HepG2 (cell line): ENCODE data around the gene ACVRL1. TPM values are rescaled to one million over a fixed set of nuclear protein-coding genes. Genes with fewer than 3 reads are reported as not detected.

Experiments used
- ATAC-seq: fragments of 200-7000 bp; cut with Tn5 transposase; 3 replicates; pipeline ENCODE4 v1.9.1; 2020; ENCODE audit warnings: mild to moderate bottlenecking, moderate library complexity
- BruUV-seq: library from RNA; stranded (reverse); fragments of 400-500 nt; replicated peaks from 2 replicates; lab custom pipeline; 2021; lab: Mats Ljungman, UMichigan
- CTCF ChIA-PET: fragments of 300-600 bp; formaldehyde crosslinking; extraction: SDS; loops from one replicate; lab custom pipeline; 2021; ENCODE audit warnings: low total read pairs, inconsistent platforms, low intra/inter-chr PET ratio; lab: Yijun Ruan, JAX
- POLR2A ChIA-PET: fragments of 350-600 bp; sonication (Branson Sonifier 250); formaldehyde crosslinking; loops from one replicate; lab custom pipeline; 2020; ENCODE audit warnings: antibody characterized with exemption, inconsistent platforms; lab: Yijun Ruan, JAX
- DNase-seq: peaks from one replicate; pipeline ENCODE4 v3.0.0-alpha.2; 2015; ENCODE audit warnings: low spot score
- FAIRE-seq: peaks from 3 replicates; lab custom pipeline; 2011; peaks lifted over from hg19 to GRCh38; lab: Jason Lieb, UNC
- H2AFZ ChIP-seq: one replicate; pipeline ENCODE4 v1.6.1; 2011; ENCODE audit warnings: low read length, inconsistent platforms
- H3K27ac ChIP-seq: fragments of 300-600 bp; 3 replicates; pipeline ENCODE4 v1.8.0; 2011; ENCODE audit warnings: mixed run types, mild to moderate bottlenecking, mixed read lengths, low read length, inconsistent platforms; ENCODE audit not compliant: insufficient read depth; ENCODE audit errors: extremely low read length
- H3K27me3 ChIP-seq, 2 experiments: fragments of 200-600 bp in 1 of 2; 2 replicates in 1 of 2; 3 replicates in 1 of 2; pipeline versions ENCODE4 v1.6.0 to v1.8.0; 2011; ENCODE audit warnings: low read length in 2 of 2, mild to moderate bottlenecking in 2 of 2, moderate library complexity in 2 of 2, inconsistent platforms in 1 of 2; ENCODE audit not compliant: insufficient read depth in 2 of 2, control insufficient read depth in 1 of 2
- H3K36me3 ChIP-seq, 2 experiments: fragments of 200-600 bp in 1 of 2; replicated peaks in 1 of 2; 2 replicates in 1 of 2; 3 replicates in 1 of 2; pipeline versions ENCODE4 v1.5.1 to v1.8.0; 2011; ENCODE audit warnings: low read length in 2 of 2, inconsistent platforms in 1 of 2; ENCODE audit not compliant: insufficient read depth in 2 of 2, control insufficient read depth in 1 of 2
- H3K4me1 ChIP-seq: 2 replicates; pipeline ENCODE4 v1.5.1; 2012; ENCODE audit warnings: low read length, inconsistent platforms; ENCODE audit not compliant: insufficient read depth
- H3K4me2 ChIP-seq: 2 replicates; pipeline ENCODE4 v1.6.0; 2011; ENCODE audit warnings: low read depth, low read length, inconsistent platforms
- H3K4me3 ChIP-seq, 3 experiments: fragments of 200-600 bp in 1 of 3; sonication (generic), shearing (Covaris generic) in 1 of 3; replicated peaks in 1 of 3; 2 replicates each; pipeline ENCODE4 v1.5.1; 2011 to 2016; ENCODE audit warnings: low read length in 3 of 3, inconsistent platforms in 2 of 3, low read depth in 2 of 3, mild to moderate bottlenecking in 2 of 3, control low read depth in 1 of 3, mixed read lengths in 1 of 3; ENCODE audit not compliant: insufficient read depth in 1 of 3
- H3K79me2 ChIP-seq: one replicate; pipeline ENCODE4 v1.6.1; 2011; ENCODE audit warnings: low read length, inconsistent platforms; ENCODE audit not compliant: insufficient read depth
- H3K9ac ChIP-seq: 2 replicates; pipeline ENCODE4 v1.6.0; 2011; ENCODE audit warnings: mild to moderate bottlenecking, low read depth, low read length, inconsistent platforms; ENCODE audit not compliant: insufficient read depth
- H3K9me3 ChIP-seq: 2 replicates; pipeline ENCODE4 v1.5.1; 2012; ENCODE audit warnings: mild to moderate bottlenecking, low read length
- H4K20me1 ChIP-seq: 2 replicates; pipeline ENCODE4 v1.6.0; 2011; ENCODE audit warnings: inconsistent platforms, mild to moderate bottlenecking, low read length, moderate library complexity; ENCODE audit not compliant: insufficient read depth
- ARID3A ChIP-seq: IDR thresholded peaks from 2 replicates; pipeline ENCODE4 v1.6.1; 2012; ENCODE audit warnings: low read depth, low read length, improper control_type of control experiment
- CREM ChIP-seq, 2 experiments: sonication (generic) in 1 of 2; formaldehyde crosslinking in 1 of 2; IDR thresholded peaks; 2 replicates each; pipeline versions ENCODE4 v1.4.0 to v1.6.1; 2016 to 2020; ENCODE audit warnings: antibody characterized with exemption in 1 of 2, mild to moderate bottlenecking in 1 of 2, missing genetic modification reagents in 1 of 2
- IKZF1 ChIP-seq: fragments of 450-650 bp; IDR thresholded peaks from 2 replicates; pipeline ENCODE4 v1.7.1; 2016
- MBD4 ChIP-seq: IDR thresholded peaks from 2 replicates; pipeline ENCODE4 v1.6.1; 2012; ENCODE audit warnings: low read length, inconsistent platforms, borderline replicate concordance
- NFAT5 ChIP-seq: sonication (generic); formaldehyde crosslinking; IDR thresholded peaks from 2 replicates; pipeline ENCODE4 v1.4.0; 2020; ENCODE audit warnings: missing genetic modification reagents
- PCBP2 ChIP-seq: fragments of 200-400 bp; formaldehyde crosslinking; optimal IDR thresholded peaks from 2 replicates; pipeline ENCODE3; 2018; ENCODE audit warnings: low read length, low read depth; ENCODE audit not compliant: poor library complexity, severe bottlenecking
- RBM22 ChIP-seq: fragments of 200-400 bp; formaldehyde crosslinking; optimal IDR thresholded peaks from 2 replicates; pipeline ENCODE3; 2017; ENCODE audit warnings: mild to moderate bottlenecking, low read length, moderate library complexity
- SNAI1 ChIP-seq: sonication (generic); formaldehyde crosslinking; IDR thresholded peaks from 2 replicates; pipeline ENCODE4 v1.5.0; 2020; ENCODE audit warnings: mild to moderate bottlenecking, missing genetic modification reagents, borderline replicate concordance
- TBX2 ChIP-seq: sonication (generic); formaldehyde crosslinking; IDR thresholded peaks from 2 replicates; pipeline ENCODE4 v1.5.0; 2020; ENCODE audit warnings: missing genetic modification reagents, mild to moderate bottlenecking, borderline replicate concordance
- WIZ ChIP-seq: sonication (generic); formaldehyde crosslinking; IDR thresholded peaks from 2 replicates; pipeline ENCODE4 v1.5.1; 2020; ENCODE audit warnings: mild to moderate bottlenecking, missing genetic modification reagents
- ZNF260 ChIP-seq: sonication (generic); formaldehyde crosslinking; IDR thresholded peaks from 2 replicates; pipeline ENCODE4 v1.4.0; 2020; ENCODE audit warnings: missing genetic modification reagents, low read depth, mild to moderate bottlenecking, borderline replicate concordance
- ZNF343 ChIP-seq: sonication (generic); formaldehyde crosslinking; IDR thresholded peaks from 2 replicates; pipeline ENCODE4 v1.4.0; 2020; ENCODE audit warnings: mild to moderate bottlenecking, missing genetic modification reagents
- ZNF672 ChIP-seq: sonication (generic); formaldehyde crosslinking; IDR thresholded peaks from 2 replicates; pipeline ENCODE4 v1.8.1; 2022; ENCODE audit warnings: missing genetic modification reagents
- ZNF83 ChIP-seq: sonication (generic); formaldehyde crosslinking; IDR thresholded peaks from 2 replicates; pipeline ENCODE4 v1.4.0; 2020; ENCODE audit warnings: missing genetic modification reagents, mild to moderate bottlenecking, borderline replicate concordance
- ZNF850 ChIP-seq: sonication (generic); formaldehyde crosslinking; conservative IDR thresholded peaks from 2 replicates; pipeline ENCODE4 v1.9.0; 2021; ENCODE audit warnings: mild to moderate bottlenecking, missing genetic modification reagents
- ZSCAN29 ChIP-seq: sonication (generic); formaldehyde crosslinking; conservative IDR thresholded peaks from 2 replicates; pipeline ENCODE4 v1.4.0; 2020; ENCODE audit warnings: mild to moderate bottlenecking, missing genetic modification reagents
- WGBS: methylation state at CpG from one replicate; pipeline ENCODE4 v1.1.6; 2017; ENCODE audit warnings: low lambda C conversion rate; 5-methylcytosine and 5-hydroxymethylcytosine counted together
- in situ Hi-C: cut with HindIII; loops from 2 replicates; pipeline ENCODE4 v1.10.0; 2017; ENCODE audit warnings: low pct_unique_long_range_greater_than_20kb; ENCODE audit not compliant: extremely low pct_ligation_motif_present
- intact Hi-C: fragments of 100-400 bp; cut with micrococcal nuclease; formaldehyde crosslinking; loops from one replicate; pipeline ENCODE4 v1.10.0; 2022; ENCODE audit not compliant: unreplicated experiment
- polyA plus RNA-seq, 8 experiments: library from polyadenylated mRNA; depleted of rRNA in 3 of 8; stranded (reverse) in 7 of 8; unstranded in 1 of 8; fragments of >200 nt; fragmentation: Illumina TruSeq in 4 of 8; extraction: Trizol in 4 of 8; gene quantifications; 2 replicates each; pipeline versions ENCODE4 v1.2.1 to v1.2.3, GENCODE V29; 2011 to 2016; ENCODE audit warnings: low read depth in 4 of 8, missing spikeins in 1 of 8, mixed read lengths in 1 of 8; ENCODE audit not compliant: insufficient read depth in 1 of 8
- total RNA-seq, 5 experiments: library from RNA; depleted of rRNA; stranded (reverse); fragments of >200 nt; fragmentation: Illumina TruSeq; extraction: Trizol; gene quantifications; 2 replicates each; pipeline ENCODE4 v1.2.3, GENCODE V29; 2016; ENCODE audit warnings: low read depth in 1 of 5
- TF ChIP-seq, protein P1 (sequence below): sonication (generic); formaldehyde crosslinking; IDR thresholded peaks from 2 replicates; pipeline ENCODE4 v1.8.0; 2022; ENCODE audit warnings: missing genetic modification reagents, mild to moderate bottlenecking, moderate library complexity, borderline replicate concordance

The ACVRL1 gene
- total and polyA plus RNA-seq, 2 of the 13 experiments (the other 11 are each of a cell fraction or from before 2014, with no cell fraction given), result not detected

- Histone ChIP-seq H3K9me3 (no peaks in the 10 kb centered on the region), H3K27ac (no peak overlapping the region), H3K4me1 (peaks cover 20% of the 10 kb centered on the region), H3K79me2 (no peaks in the 10 kb centered on the region), H3K4me3 (no peak overlapping the region), H3K4me2 (no peak overlapping the region), H3K9ac (no peak overlapping the region), H4K20me1 (no peaks in the 10 kb centered on the region), H3K27me3 (peaks cover 3 to 30% of the 10 kb centered on the region in 2 experiments; a peak in 3 of 5 replicates), H3K36me3 (no peaks in the 10 kb centered on the region), H2AFZ (no peak overlapping the region)
- 71% methylated on average over 9 of the region's 11 CpGs for WGBS
- no peak for FAIRE-seq
- intact Hi-C loops, result no loop called here
- in situ Hi-C loops, result no loop called here
- CTCF ChIA-PET, result no interaction called here
- BruUV-seq, result no TSS peak
- ATAC-seq, result no peak
- POLR2A ChIA-PET, result no interaction called here
- no peak for DNase-seq
- TF ChIP-seq NFAT5 (CRISPR knock-in tag) (no peak), WIZ (CRISPR knock-in tag) (no peak), TBX2 (CRISPR knock-in tag) (no peak), ZSCAN29 (CRISPR knock-in tag) (no peak), ZNF260 (CRISPR knock-in tag) (no peak), RBM22 (no peak), ARID3A (no peak), SNAI1 (CRISPR knock-in tag) (no peak), ZNF850 (CRISPR knock-in tag) (no peak), ZNF672 (CRISPR knock-in tag) (no peak), ZNF343 (CRISPR knock-in tag) (no peak), PCBP2 (no peak), IKZF1 (no peak), CREM (IDR thresholded peaks at IDR 0.05) (no peak), CREM (CRISPR knock-in tag; IDR thresholded peaks at IDR 0.05) (no peak), MBD4 (no peak), ZNF83 (no peak)
- TF ChIP-seq, protein P1, sequence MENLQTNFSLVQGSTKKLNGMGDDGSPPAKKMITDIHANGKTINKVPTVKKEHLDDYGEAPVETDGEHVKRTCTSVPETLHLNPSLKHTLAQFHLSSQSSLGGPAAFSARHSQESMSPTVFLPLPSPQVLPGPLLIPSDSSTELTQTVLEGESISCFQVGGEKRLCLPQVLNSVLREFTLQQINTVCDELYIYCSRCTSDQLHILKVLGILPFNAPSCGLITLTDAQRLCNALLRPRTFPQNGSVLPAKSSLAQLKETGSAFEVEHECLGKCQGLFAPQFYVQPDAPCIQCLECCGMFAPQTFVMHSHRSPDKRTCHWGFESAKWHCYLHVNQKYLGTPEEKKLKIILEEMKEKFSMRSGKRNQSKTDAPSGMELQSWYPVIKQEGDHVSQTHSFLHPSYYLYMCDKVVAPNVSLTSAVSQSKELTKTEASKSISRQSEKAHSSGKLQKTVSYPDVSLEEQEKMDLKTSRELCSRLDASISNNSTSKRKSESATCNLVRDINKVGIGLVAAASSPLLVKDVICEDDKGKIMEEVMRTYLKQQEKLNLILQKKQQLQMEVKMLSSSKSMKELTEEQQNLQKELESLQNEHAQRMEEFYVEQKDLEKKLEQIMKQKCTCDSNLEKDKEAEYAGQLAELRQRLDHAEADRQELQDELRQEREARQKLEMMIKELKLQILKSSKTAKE (CRISPR knock-in tag), result no peak
Observed at GRCh38 chr12:51915951-51916350, 8.6 kb downstream of the ACVRL1 start.
